HEK293 (cell line): ENCODE results near the gene ANAPC16.
A peak's percentile ranks its signal among the peaks of the same experiment; 100 is the strongest.

Experiments used
- CTCF ChIA-PET: fragments of 350-600 bp; formaldehyde crosslinking; extraction: SDS; loops from one replicate; lab custom pipeline; 2021; ENCODE audit warnings: antibody characterized with exemption; lab: Yijun Ruan, JAX
- POLR2A ChIA-PET: fragments of 300-600 bp; formaldehyde crosslinking; extraction: SDS; loops from one replicate; lab custom pipeline; 2020; ENCODE audit warnings: antibody characterized with exemption, inconsistent platforms; lab: Yijun Ruan, JAX
- H3K27ac ChIP-seq: fragments of 200-500 bp; sonication (Bioruptor generic); 2 replicates; pipeline ENCODE4 v1.5.1; 2014; ENCODE audit warnings: low read depth, low read length, control low read depth, inconsistent platforms; ENCODE audit errors: extremely low read depth
- H3K36me3 ChIP-seq, 2 experiments: fragments of 200-500 bp in 1 of 2; sonication (Bioruptor generic) in 1 of 2; 1 replicate in 1 of 2; 2 replicates in 1 of 2; pipeline ENCODE4 v1.5.1; 2014 to 2017; ENCODE audit warnings: inconsistent platforms in 2 of 2, low read length in 2 of 2; ENCODE audit not compliant: control insufficient read depth in 2 of 2, insufficient read depth in 1 of 2
- H3K4me1 ChIP-seq: fragments of 200-500 bp; sonication (Bioruptor generic); 2 replicates; pipeline ENCODE4 v1.5.1; 2014; ENCODE audit warnings: mild to moderate bottlenecking, low read length, inconsistent platforms; ENCODE audit not compliant: control insufficient read depth, insufficient read depth
- H3K4me3 ChIP-seq: 2 replicates; pipeline ENCODE4 v1.5.1; 2011; ENCODE audit warnings: low read depth, mild to moderate bottlenecking, control low read depth, low read length, moderate library complexity
- H3K9me3 ChIP-seq: fragments of 200-500 bp; sonication (Bioruptor generic); 2 replicates; pipeline ENCODE4 v1.5.1; 2014; ENCODE audit warnings: low read depth, low read length, inconsistent platforms; ENCODE audit not compliant: control insufficient read depth, insufficient read depth
- EGR2 ChIP-seq: fragments of 450-650 bp; formaldehyde crosslinking; IDR thresholded peaks from 2 replicates; pipeline ENCODE4 v1.5.1; 2016; ENCODE audit warnings: low read depth, missing biosample characterization, missing genetic modification characterization
- ELK4 ChIP-seq: IDR thresholded peaks from 2 replicates; pipeline ENCODE4 v1.6.1; 2011; ENCODE audit warnings: mild to moderate bottlenecking, low read depth, low read length, borderline replicate concordance
- GLIS1 ChIP-seq: fragments of 450-650 bp; formaldehyde crosslinking; IDR thresholded peaks from 2 replicates; pipeline ENCODE4 v1.5.1; 2016; ENCODE audit warnings: missing biosample characterization, missing genetic modification characterization
- INSM2 ChIP-seq: fragments of 450-650 bp; formaldehyde crosslinking; IDR thresholded peaks from 2 replicates; pipeline ENCODE4 v1.5.1; 2016; ENCODE audit warnings: missing biosample characterization, missing genetic modification characterization
- OSR2 ChIP-seq: fragments of 450-650 bp; formaldehyde crosslinking; IDR thresholded peaks from 2 replicates; pipeline ENCODE4 v1.5.1; 2016; ENCODE audit warnings: missing biosample characterization, missing genetic modification characterization
- PRDM10 ChIP-seq: fragments of 450-650 bp; formaldehyde crosslinking; IDR thresholded peaks from 2 replicates; pipeline ENCODE4 v1.5.1; 2016; ENCODE audit warnings: missing biosample characterization, missing genetic modification characterization
- PRDM4 ChIP-seq: fragments of 450-650 bp; formaldehyde crosslinking; IDR thresholded peaks from 2 replicates; pipeline ENCODE4 v1.5.1; 2017; ENCODE audit warnings: missing biosample characterization, missing genetic modification characterization
- SP3 ChIP-seq: fragments of 450-650 bp; formaldehyde crosslinking; IDR thresholded peaks from 2 replicates; pipeline ENCODE4 v1.5.1; 2016; ENCODE audit warnings: missing biosample characterization, missing genetic modification characterization
- ZNF138 ChIP-seq: fragments of 450-650 bp; formaldehyde crosslinking; IDR thresholded peaks from 2 replicates; pipeline ENCODE4 v1.5.1; 2016; ENCODE audit warnings: missing biosample characterization, missing genetic modification characterization, borderline replicate concordance
- ZNF202 ChIP-seq: fragments of 450-650 bp; formaldehyde crosslinking; IDR thresholded peaks from 2 replicates; pipeline ENCODE4 v1.5.1; 2016; ENCODE audit warnings: missing biosample characterization, missing genetic modification characterization, borderline replicate concordance
- ZNF26 ChIP-seq: fragments of 450-650 bp; formaldehyde crosslinking; IDR thresholded peaks from 2 replicates; pipeline ENCODE4 v1.5.1; 2016; ENCODE audit warnings: missing biosample characterization, missing genetic modification characterization
- ZNF292 ChIP-seq: fragments of 450-650 bp; formaldehyde crosslinking; IDR thresholded peaks from 2 replicates; pipeline ENCODE4 v1.5.1; 2016; ENCODE audit warnings: low read depth, missing biosample characterization, missing genetic modification characterization, borderline replicate concordance
- ZNF341 ChIP-seq: fragments of 450-650 bp; formaldehyde crosslinking; IDR thresholded peaks from 2 replicates; pipeline ENCODE4; 2016; ENCODE audit warnings: low read depth, missing biosample characterization, missing genetic modification characterization
- ZNF394 ChIP-seq: fragments of 450-650 bp; formaldehyde crosslinking; IDR thresholded peaks from 2 replicates; pipeline ENCODE4 v1.5.1; 2016; ENCODE audit warnings: missing biosample characterization, missing genetic modification characterization, mild to moderate bottlenecking, moderate library complexity, borderline replicate concordance
- ZNF501 ChIP-seq: fragments of 450-650 bp; formaldehyde crosslinking; IDR thresholded peaks from 2 replicates; pipeline ENCODE4 v1.5.1; 2016; ENCODE audit warnings: missing biosample characterization, missing genetic modification characterization
- ZNF600 ChIP-seq: fragments of 450-650 bp; formaldehyde crosslinking; IDR thresholded peaks from 2 replicates; pipeline ENCODE4 v1.5.1; 2016; ENCODE audit warnings: missing biosample characterization, missing genetic modification characterization
- ZNF704 ChIP-seq: fragments of 450-650 bp; formaldehyde crosslinking; IDR thresholded peaks from 2 replicates; pipeline ENCODE4 v1.5.1; 2016; ENCODE audit warnings: missing biosample characterization, missing genetic modification characterization
- ZNF837 ChIP-seq: fragments of 450-650 bp; formaldehyde crosslinking; IDR thresholded peaks from 2 replicates; pipeline ENCODE4 v1.5.1; 2016; ENCODE audit warnings: missing biosample characterization, missing genetic modification characterization
- TF ChIP-seq, protein P1 (sequence below): fragments of 450-650 bp; formaldehyde crosslinking; IDR thresholded peaks from 2 replicates; pipeline ENCODE4 v1.5.1; 2016; ENCODE audit warnings: missing biosample characterization, missing genetic modification characterization

Gene ANAPC16

GRCh38 chr10:72274730-72275350, 59.0 kb downstream of the ANAPC16 start (continued):
- TF ChIP-seq ZNF600 (tag by site-specific recombination) = peak; percentile 67

- Histone ChIP-seq H3K27ac (peak overlapping the region; percentile 99), H3K4me3 (peak overlapping the region; percentile 65), H3K36me3 (peaks cover 0 to 16% of the 10 kb centered on the region in 2 experiments; a peak in 1 of 3 replicates), H3K4me1 (peaks cover 7% of the 10 kb centered on the region), H3K9me3 (no peaks in the 10 kb centered on the region)
- CTCF ChIA-PET = interaction anchor here (0.6 to 4.5 kb wide), 27 partner anchors 9 to 535 kb away, joined by 3 to 52 read pairs (median 5); no protein-coding TSS in a partner anchor
- POLR2A ChIA-PET = interaction anchor here (0.7 to 5.1 kb wide), 24 partner anchors 10 to 415 kb away, joined by 3 to 120 read pairs (median 8); partner anchors contain the start of genes ANAPC16 and ASCC1
- TF ChIP-seq ZNF837 (tag by site-specific recombination) = no peak
- TF ChIP-seq ZNF341 (tag by site-specific recombination) = peak; percentile 39; the same call in 1 of the 2 replicates
- TF ChIP-seq ZNF394 = peak; percentile 90
- TF ChIP-seq ZNF202 (tag by site-specific recombination) = no peak
- peak; percentile 80 for TF ChIP-seq EGR2
- no peak for TF ChIP-seq ZNF26 (tag by site-specific recombination)
- TF ChIP-seq INSM2 (tag by site-specific recombination) = no peak
- peak; percentile 90 for TF ChIP-seq PRDM10 (tag by site-specific recombination)
- TF ChIP-seq SP3 (tag by site-specific recombination) = peak; percentile 61
- TF ChIP-seq PRDM4 (tag by site-specific recombination) = peak; percentile 9; the same call in 1 of the 2 replicates
- TF ChIP-seq OSR2 (tag by site-specific recombination) = no peak; the same call in 1 of the 2 replicates
- no peak for TF ChIP-seq ZNF138
- TF ChIP-seq, protein P1, sequence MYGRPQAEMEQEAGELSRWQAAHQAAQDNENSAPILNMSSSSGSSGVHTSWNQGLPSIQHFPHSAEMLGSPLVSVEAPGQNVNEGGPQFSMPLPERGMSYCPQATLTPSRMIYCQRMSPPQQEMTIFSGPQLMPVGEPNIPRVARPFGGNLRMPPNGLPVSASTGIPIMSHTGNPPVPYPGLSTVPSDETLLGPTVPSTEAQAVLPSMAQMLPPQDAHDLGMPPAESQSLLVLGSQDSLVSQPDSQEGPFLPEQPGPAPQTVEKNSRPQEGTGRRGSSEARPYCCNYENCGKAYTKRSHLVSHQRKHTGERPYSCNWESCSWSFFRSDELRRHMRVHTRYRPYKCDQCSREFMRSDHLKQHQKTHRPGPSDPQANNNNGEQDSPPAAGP = no peak
- TF ChIP-seq ZNF501 (tag by site-specific recombination) = no peak
- TF ChIP-seq GLIS1 (tag by site-specific recombination) = no peak
- TF ChIP-seq ZNF292 (tag by site-specific recombination) = no peak
- TF ChIP-seq ELK4 = no peak
- no peak for TF ChIP-seq ZNF704 (tag by site-specific recombination)
Measured at GRCh38 chr10:72275351-72276012, 59.7 kb downstream of the ANAPC16 start.
